Smooth muscle cell (in vitro differentiated cells): Measurements from ENCODE around the gene PIK3R1. TPM values are rescaled to one million over a fixed set of nuclear protein-coding genes. Genes with fewer than 3 reads are reported as not detected.

Experiments
- DNase-seq: peaks from one replicate; lab custom pipeline; 2025; ENCODE audit not compliant: unreplicated experiment; lab: John Stamatoyannopoulos, UW
- H2AFZ ChIP-seq: fragments of 200-600 bp; sonication (generic); 2 replicates; pipeline ENCODE4 v1.6.0; 2016; ENCODE audit warnings: antibody characterized with exemption, low read depth, mild to moderate bottlenecking
- H3F3A ChIP-seq: fragments of 200-600 bp; sonication (generic); 2 replicates; pipeline ENCODE4 v1.6.0; 2017; ENCODE audit warnings: antibody characterized with exemption, low read depth
- H3K27ac ChIP-seq: fragments of 200-600 bp; sonication (generic); 2 replicates; pipeline ENCODE4 v1.5.1; 2016; ENCODE audit warnings: low read depth, mild to moderate bottlenecking
- H3K27me3 ChIP-seq: fragments of 200-600 bp; sonication (generic); 2 replicates; pipeline ENCODE4 v1.6.1; 2016; ENCODE audit warnings: low read depth, mild to moderate bottlenecking
- H3K36me3 ChIP-seq: fragments of 200-600 bp; sonication (generic); 2 replicates; pipeline ENCODE4 v1.5.1; 2016; ENCODE audit warnings: low read depth
- H3K4me1 ChIP-seq: fragments of 200-600 bp; sonication (generic); 2 replicates; pipeline ENCODE4 v1.5.1; 2016; ENCODE audit warnings: low read depth
- H3K4me2 ChIP-seq: fragments of 200-600 bp; sonication (generic); 2 replicates; pipeline ENCODE4 v1.6.0; 2016; ENCODE audit warnings: mild to moderate bottlenecking
- H3K4me3 ChIP-seq: fragments of 200-600 bp; sonication (generic); 2 replicates; pipeline ENCODE4 v1.5.1; 2016; ENCODE audit warnings: mild to moderate bottlenecking
- H3K79me2 ChIP-seq: fragments of 200-600 bp; sonication (generic); 2 replicates; pipeline ENCODE4 v1.6.0; 2016; ENCODE audit warnings: low read depth, mild to moderate bottlenecking
- H3K9ac ChIP-seq: fragments of 200-600 bp; sonication (generic); 2 replicates; pipeline ENCODE4 v1.6.0; 2016; ENCODE audit warnings: low read depth
- H3K9me3 ChIP-seq: fragments of 200-600 bp; sonication (generic); replicated peaks from 2 replicates; pipeline ENCODE4 v1.5.1; 2016; ENCODE audit warnings: low read depth
- H4K20me1 ChIP-seq: fragments of 200-600 bp; sonication (generic); 2 replicates; pipeline ENCODE4 v1.6.0; 2016; ENCODE audit warnings: low read depth
- WGBS: methylation state at CpG from one replicate; pipeline ENCODE4 v1.1.7; 2016; ENCODE audit warnings: low lambda C conversion rate; 5-methylcytosine and 5-hydroxymethylcytosine counted together
- polyA plus RNA-seq: library from polyadenylated mRNA; unstranded; fragments of >200 nt; fragmentation: Nextera tagmentation; extraction: Ambion mirVana; gene quantifications from 2 replicates; pipeline ENCODE4 v1.2.1, GENCODE V29; 2016
- total RNA-seq: library from RNA; depleted of rRNA; stranded (reverse); fragments of >200 nt; gene quantifications from 2 replicates; pipeline ENCODE4 v1.2.3, GENCODE V29; 2014
- TF ChIP-seq, protein P1 (sequence below): fragments of 200-600 bp; sonication (generic); IDR thresholded peaks from 2 replicates; pipeline ENCODE4 v1.5.1; 2017; ENCODE audit warnings: borderline replicate concordance, mild to moderate bottlenecking, antibody characterized with exemption; ENCODE audit not compliant: insufficient read depth, poor library complexity, severe bottlenecking

PIK3R1 gene
- total and polyA plus RNA-seq, 2 experiments from 2014 or later: 5.3 to 63.6 TPM

DNA sequence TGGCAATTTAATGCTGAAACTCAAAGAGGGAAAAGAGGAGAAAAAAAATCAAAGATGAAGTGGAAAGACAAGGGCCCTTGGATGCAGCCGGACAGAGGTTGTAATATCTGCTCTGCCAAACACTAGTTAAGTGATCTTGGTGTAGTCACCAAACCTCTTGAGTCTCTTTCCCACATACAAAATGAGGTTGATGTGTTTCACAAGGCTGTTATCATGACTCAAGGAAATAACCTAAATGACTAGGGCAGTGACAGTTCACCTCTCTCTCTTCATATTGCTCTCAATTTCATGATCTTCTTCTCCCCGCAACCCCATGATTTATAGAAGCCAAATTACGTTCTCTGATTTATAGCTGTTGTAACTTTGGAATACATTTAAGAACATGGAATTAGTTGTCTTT, 44.9 kb downstream of the PIK3R1 start:
- no peaks in the 10 kb centered on the region for H3K4me1 ChIP-seq

DNA sequence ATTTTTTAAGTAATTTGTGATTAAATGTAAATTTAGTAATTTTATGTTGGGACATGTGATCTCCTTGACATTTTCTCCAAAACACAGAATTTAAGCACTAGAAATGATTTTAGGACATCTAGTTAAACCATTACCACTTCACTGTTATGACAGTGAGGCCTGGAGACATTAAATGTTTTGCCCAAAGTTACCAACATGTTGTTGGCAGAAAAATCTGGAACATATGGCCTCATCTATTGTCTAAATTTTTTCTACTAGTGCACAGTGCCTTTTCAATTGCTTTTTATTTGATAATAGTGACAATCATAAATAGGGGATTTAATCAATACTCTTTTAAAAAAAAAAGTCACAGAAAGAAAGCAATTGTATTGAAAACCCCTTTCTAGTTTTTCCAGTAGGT, 45.6 kb downstream of the PIK3R1 start:
- Histone ChIP-seq H3K9me3 (no peaks in the 10 kb centered on the region), H3K9ac (no peak overlapping the region), H3F3A (no peaks in the 10 kb centered on the region), H2AFZ (no peak overlapping the region), H3K36me3 (no peaks in the 10 kb centered on the region), H3K4me2 (no peak overlapping the region), H3K4me1 (no peaks in the 10 kb centered on the region), H3K27ac (no peak overlapping the region), H3K79me2 (peaks cover 10% of the 10 kb centered on the region), H3K27me3 (no peaks in the 10 kb centered on the region), H4K20me1 (peaks cover 15% of the 10 kb centered on the region), H3K4me3 (no peak overlapping the region)
- DNase-seq: no peak
- TF ChIP-seq, protein P1, sequence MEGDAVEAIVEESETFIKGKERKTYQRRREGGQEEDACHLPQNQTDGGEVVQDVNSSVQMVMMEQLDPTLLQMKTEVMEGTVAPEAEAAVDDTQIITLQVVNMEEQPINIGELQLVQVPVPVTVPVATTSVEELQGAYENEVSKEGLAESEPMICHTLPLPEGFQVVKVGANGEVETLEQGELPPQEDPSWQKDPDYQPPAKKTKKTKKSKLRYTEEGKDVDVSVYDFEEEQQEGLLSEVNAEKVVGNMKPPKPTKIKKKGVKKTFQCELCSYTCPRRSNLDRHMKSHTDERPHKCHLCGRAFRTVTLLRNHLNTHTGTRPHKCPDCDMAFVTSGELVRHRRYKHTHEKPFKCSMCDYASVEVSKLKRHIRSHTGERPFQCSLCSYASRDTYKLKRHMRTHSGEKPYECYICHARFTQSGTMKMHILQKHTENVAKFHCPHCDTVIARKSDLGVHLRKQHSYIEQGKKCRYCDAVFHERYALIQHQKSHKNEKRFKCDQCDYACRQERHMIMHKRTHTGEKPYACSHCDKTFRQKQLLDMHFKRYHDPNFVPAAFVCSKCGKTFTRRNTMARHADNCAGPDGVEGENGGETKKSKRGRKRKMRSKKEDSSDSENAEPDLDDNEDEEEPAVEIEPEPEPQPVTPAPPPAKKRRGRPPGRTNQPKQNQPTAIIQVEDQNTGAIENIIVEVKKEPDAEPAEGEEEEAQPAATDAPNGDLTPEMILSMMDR: no peak

More for the DNA sequence above, 44.9 kb downstream of the PIK3R1 start:
- H4K20me1 ChIP-seq: peaks cover 17% of the 10 kb centered on the region
- no peaks in the 10 kb centered on the region for H3F3A ChIP-seq
- TF ChIP-seq, protein P1: no peak
- no peak overlapping the region for H3K4me2 ChIP-seq
- no peaks in the 10 kb centered on the region for H3K27me3 ChIP-seq
- H3K36me3 ChIP-seq: no peaks in the 10 kb centered on the region
- no peak for DNase-seq
- no peak overlapping the region for H3K4me3 ChIP-seq
- 88% methylated on average over 3 of the region's 3 CpGs for WGBS
- H3K27ac ChIP-seq: no peak overlapping the region
- no peak overlapping the region for H2AFZ ChIP-seq
- no peaks in the 10 kb centered on the region for H3K9me3 ChIP-seq
- peaks cover 10% of the 10 kb centered on the region for H3K79me2 ChIP-seq
- no peak overlapping the region for H3K9ac ChIP-seq

DNA sequence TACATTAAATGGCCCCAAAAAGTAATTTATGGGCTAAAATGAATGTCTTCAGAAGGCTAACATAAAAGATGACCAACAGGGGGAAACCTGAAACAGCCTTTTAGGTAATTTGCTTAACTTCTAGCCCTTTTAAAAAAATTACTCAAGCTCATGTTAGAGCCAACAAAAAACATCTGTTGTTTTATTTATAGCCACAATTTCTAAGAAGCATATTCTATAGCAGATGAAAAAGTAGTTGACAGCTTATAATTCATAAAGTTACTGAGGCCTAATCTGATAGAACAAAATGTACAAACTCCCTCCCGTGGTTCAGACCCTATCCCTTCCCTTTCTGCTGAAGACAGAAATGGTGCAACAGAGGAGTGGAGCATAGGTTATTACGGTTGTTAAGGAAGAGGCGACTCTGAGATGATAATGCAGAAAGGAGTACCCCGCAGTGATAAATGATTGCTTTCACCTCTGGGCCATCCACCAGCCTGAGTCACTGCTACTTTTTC, 46.1 kb downstream of the PIK3R1 start:
- Histone ChIP-seq H3K4me2 (no peak overlapping the region), H3K9ac (no peak overlapping the region), H2AFZ (no peak overlapping the region), H3K79me2 (peaks cover 10% of the 10 kb centered on the region), H3K27ac (no peak overlapping the region), H3K27me3 (no peaks in the 10 kb centered on the region), H3K4me3 (no peak overlapping the region), H3K36me3 (no peaks in the 10 kb centered on the region), H3F3A (no peaks in the 10 kb centered on the region), H3K4me1 (peaks cover 4% of the 10 kb centered on the region), H3K9me3 (no peaks in the 10 kb centered on the region), H4K20me1 (peaks cover 20% of the 10 kb centered on the region)
- WGBS: 93% methylated on average over 4 of the region's 4 CpGs
- TF ChIP-seq, protein P1: peak; percentile 11
- no peak for DNase-seq
